ENCODE data around the gene RPH3AL. TPM values are rescaled to one million over a fixed set of nuclear protein-coding genes. Genes with fewer than 3 reads are reported as not detected.

RPH3AL gene
- total RNA-seq, 1 donor from 2014 or later: 16.9 TPM

- no peak for TF ChIP-seq CTCF (IDR thresholded peaks at IDR 0.05; ENCODE audit: unreplicated experiment)
- Mint-ChIP-seq H3K9me3 (no peaks in the 10 kb centered on the region), H3K36me3 (no peaks in the 10 kb centered on the region), H3K4me1 (peaks cover 65% of the 10 kb centered on the region), H3K27ac (peak overlapping the region; percentile 47), H3K27me3 (ENCODE audit: low read depth) (peaks cover 2% of the 10 kb centered on the region), H3K4me3 (peak overlapping the region; percentile 24)
- no peak for DNase-seq (ENCODE audit: low spot score in 2 of 2, unreplicated experiment in 2 of 2)
Measured at GRCh38 chr17:333626-334396, 18.8 kb downstream of the RPH3AL start.

GRCh38 chr17:332558-333322 is 19.9 kb downstream of the RPH3AL start:
- Mint-ChIP-seq H3K9me3 (no peaks in the 10 kb centered on the region), H3K4me3 (no peak overlapping the region), H3K36me3 (no peaks in the 10 kb centered on the region), H3K4me1 (peaks cover 63% of the 10 kb centered on the region), H3K27ac (peak overlapping the region; percentile 62), H3K27me3 (ENCODE audit: low read depth) (peaks cover 2% of the 10 kb centered on the region)
- no peak for DNase-seq (ENCODE audit: low spot score in 2 of 2, unreplicated experiment in 2 of 2)
- TF ChIP-seq CTCF (IDR thresholded peaks at IDR 0.05; ENCODE audit: unreplicated experiment): no peak

- TF ChIP-seq CTCF (IDR thresholded peaks at IDR 0.05; ENCODE audit: unreplicated experiment): no peak
- peaks cover 2% of the 10 kb centered on the region for H3K27me3 Mint-ChIP-seq (ENCODE audit: low read depth)
- no peaks in the 10 kb centered on the region for H3K36me3 Mint-ChIP-seq
- no peaks in the 10 kb centered on the region for H3K9me3 Mint-ChIP-seq
- DNase-seq (ENCODE audit: low spot score in 2 of 2, unreplicated experiment in 2 of 2): no peak
- H3K4me1 Mint-ChIP-seq: peaks cover 62% of the 10 kb centered on the region
- no peak overlapping the region for H3K4me3 Mint-ChIP-seq
- peak overlapping the region; percentile 62 for H3K27ac Mint-ChIP-seq
Measured at GRCh38 chr17:332023-332422, 20.6 kb downstream of the RPH3AL start.

GRCh38 chr17:330993-331701 is 21.5 kb downstream of the RPH3AL start:
- H3K27ac Mint-ChIP-seq: no peak overlapping the region
- H3K27me3 Mint-ChIP-seq (ENCODE audit: low read depth): peaks cover 2% of the 10 kb centered on the region
- H3K36me3 Mint-ChIP-seq: no peaks in the 10 kb centered on the region
- no peaks in the 10 kb centered on the region for H3K9me3 Mint-ChIP-seq
- TF ChIP-seq CTCF (IDR thresholded peaks at IDR 0.05; ENCODE audit: unreplicated experiment): no peak
- peaks cover 55% of the 10 kb centered on the region for H3K4me1 Mint-ChIP-seq
- DNase-seq (ENCODE audit: low spot score in 2 of 2, unreplicated experiment in 2 of 2): no peak
- H3K4me3 Mint-ChIP-seq: peak overlapping the region; percentile 4

- no peak overlapping the region for H3K4me3 Mint-ChIP-seq
- no peak for DNase-seq (ENCODE audit: low spot score in 2 of 2, unreplicated experiment in 2 of 2)
- peaks cover 5% of the 10 kb centered on the region for H3K36me3 Mint-ChIP-seq
- no peak overlapping the region for H3K27ac Mint-ChIP-seq
- H3K27me3 Mint-ChIP-seq (ENCODE audit: low read depth): peaks cover 2% of the 10 kb centered on the region
- H3K4me1 Mint-ChIP-seq: peaks cover 47% of the 10 kb centered on the region
- H3K9me3 Mint-ChIP-seq: no peaks in the 10 kb centered on the region
- no peak for TF ChIP-seq CTCF (IDR thresholded peaks at IDR 0.05; ENCODE audit: unreplicated experiment)
Measured at GRCh38 chr17:329784-330420, 22.7 kb downstream of the RPH3AL start.

All from mesothelial cell of epicardium (in vitro differentiated cells).